ENCODE measurements around the gene CAMSAP1.

DNA sequence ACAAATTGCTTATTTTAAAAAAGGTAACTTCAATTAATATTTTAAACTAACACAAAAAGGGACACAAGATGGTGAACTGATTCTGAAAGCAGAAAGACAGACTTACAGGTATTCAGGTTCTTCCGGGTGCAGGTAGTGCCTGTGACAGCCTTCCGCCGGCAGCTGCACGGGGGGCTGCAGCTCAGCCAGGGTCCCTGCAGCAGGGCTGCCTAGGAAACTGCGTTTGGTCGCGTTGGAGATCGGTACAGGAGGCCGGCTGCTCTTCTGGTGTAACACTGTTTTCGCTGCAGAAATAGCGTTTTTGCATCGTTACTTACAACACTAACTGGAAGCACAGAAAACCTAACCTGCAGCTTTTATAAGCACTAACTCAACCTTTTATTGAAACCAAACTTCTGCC is 80.0 kb downstream of the CAMSAP1 start:
- TF ChIP-seq, protein P1, sequence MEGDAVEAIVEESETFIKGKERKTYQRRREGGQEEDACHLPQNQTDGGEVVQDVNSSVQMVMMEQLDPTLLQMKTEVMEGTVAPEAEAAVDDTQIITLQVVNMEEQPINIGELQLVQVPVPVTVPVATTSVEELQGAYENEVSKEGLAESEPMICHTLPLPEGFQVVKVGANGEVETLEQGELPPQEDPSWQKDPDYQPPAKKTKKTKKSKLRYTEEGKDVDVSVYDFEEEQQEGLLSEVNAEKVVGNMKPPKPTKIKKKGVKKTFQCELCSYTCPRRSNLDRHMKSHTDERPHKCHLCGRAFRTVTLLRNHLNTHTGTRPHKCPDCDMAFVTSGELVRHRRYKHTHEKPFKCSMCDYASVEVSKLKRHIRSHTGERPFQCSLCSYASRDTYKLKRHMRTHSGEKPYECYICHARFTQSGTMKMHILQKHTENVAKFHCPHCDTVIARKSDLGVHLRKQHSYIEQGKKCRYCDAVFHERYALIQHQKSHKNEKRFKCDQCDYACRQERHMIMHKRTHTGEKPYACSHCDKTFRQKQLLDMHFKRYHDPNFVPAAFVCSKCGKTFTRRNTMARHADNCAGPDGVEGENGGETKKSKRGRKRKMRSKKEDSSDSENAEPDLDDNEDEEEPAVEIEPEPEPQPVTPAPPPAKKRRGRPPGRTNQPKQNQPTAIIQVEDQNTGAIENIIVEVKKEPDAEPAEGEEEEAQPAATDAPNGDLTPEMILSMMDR (IDR thresholded peaks at IDR 0.05) = no peak
- TF ChIP-seq POLR2AphosphoS5 (IDR thresholded peaks at IDR 0.05; ENCODE audit: low read depth, low read length) (no peak), SIN3A (IDR thresholded peaks at IDR 0.05; ENCODE audit: borderline replicate concordance, insufficient read depth, low read depth, low read length) (no peak)
